Measurements from ENCODE around the gene SORCS2.

SORCS2 gene

GRCh38 chr4:7778510-7779431, 586.4 kb downstream of the SORCS2 start:
- H2BK120ac ChIP-seq (ENCODE audit: low read depth, low read length), result no peak overlapping the region
- H3K18ac ChIP-seq (ENCODE audit: low read depth in 1 of 2, low read length in 2 of 2), result no peak overlapping the region
- H3K9me3 ChIP-seq (ENCODE audit: control insufficient read depth, low read length), result no peaks in the 10 kb centered on the region
- H3K14ac ChIP-seq (ENCODE audit: low read length in 2 of 2), result no peak overlapping the region
- H3K36me3 ChIP-seq (ENCODE audit: control insufficient read depth in 1 of 2, insufficient read depth in 2 of 2, low read depth in 1 of 2, low read length in 2 of 2), result peaks cover 56 to 81% of the 10 kb centered on the region in 2 experiments
- no peak overlapping the region for H2AFZ ChIP-seq (ENCODE audit: low read depth, low read length)
- no peak overlapping the region for H2BK5ac ChIP-seq (ENCODE audit: low read depth, low read length, poor library complexity, severe bottlenecking)
- H4K8ac ChIP-seq (ENCODE audit: low read length), result no peak overlapping the region
- no peak overlapping the region for H2BK12ac ChIP-seq (ENCODE audit: low read length in 2 of 2)
- no peaks in the 10 kb centered on the region for H3K27me3 ChIP-seq (ENCODE audit: control insufficient read depth in 1 of 2, insufficient read depth in 1 of 2, low read length in 2 of 2)
- no peak overlapping the region for H3K4me2 ChIP-seq (ENCODE audit: low read length, poor library complexity, severe bottlenecking)
- H3K4me1 ChIP-seq (ENCODE audit: control insufficient read depth, insufficient read depth, low read depth, low read length), result peaks cover 8% of the 10 kb centered on the region
- peak overlapping the region in 1 of 2 experiments; percentile 64 for H3K4me3 ChIP-seq (ENCODE audit: insufficient read depth in 1 of 2, low read depth in 1 of 2, low read length in 2 of 2)
- H2AK5ac ChIP-seq (ENCODE audit: low read length, severe bottlenecking), result no peak overlapping the region
- H3K23ac ChIP-seq (ENCODE audit: low read length in 2 of 2), result no peak overlapping the region
- H3K79me1 ChIP-seq (replicated peaks; ENCODE audit: low read length, poor library complexity, severe bottlenecking), result peaks cover 43% of the 10 kb centered on the region
- H3K9ac ChIP-seq (ENCODE audit: low read length), result peak overlapping the region; percentile 59
- no peak overlapping the region for H3K4ac ChIP-seq (ENCODE audit: low read depth in 1 of 2, low read length in 2 of 2)
- H3K27ac ChIP-seq (ENCODE audit: low read length, poor library complexity, severe bottlenecking), result no peak overlapping the region
- peak; percentile 10 for DNase-seq
- H4K91ac ChIP-seq (ENCODE audit: low read length), result no peak overlapping the region
- H2BK15ac ChIP-seq (ENCODE audit: low read depth, poor library complexity, severe bottlenecking), result no peak overlapping the region
- WGBS, result 93% methylated on average over 22 of the region's 24 CpGs

DNA sequence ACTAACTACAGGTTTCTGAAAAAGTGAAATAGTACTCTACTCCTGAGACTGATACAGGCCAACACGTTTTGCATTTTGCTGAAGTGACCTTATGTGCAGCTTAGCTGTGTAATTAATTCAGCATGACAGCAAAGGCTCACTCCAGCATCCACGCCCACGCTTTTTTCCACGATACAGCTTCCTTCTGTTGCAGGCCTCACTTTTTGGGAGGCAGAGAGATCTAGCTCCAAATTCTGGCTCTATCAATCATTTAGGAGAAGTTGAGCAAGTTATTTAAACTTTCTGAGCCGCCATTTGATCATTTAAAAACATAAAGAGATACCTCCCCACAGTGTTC, 587.1 kb downstream of the SORCS2 start:
- H3K27me3 ChIP-seq (ENCODE audit: control insufficient read depth in 1 of 2, insufficient read depth in 1 of 2, low read length in 2 of 2), result no peaks in the 10 kb centered on the region
- no peak overlapping the region for H4K91ac ChIP-seq (ENCODE audit: low read length)
- no peak overlapping the region for H2BK12ac ChIP-seq (ENCODE audit: low read length in 2 of 2)
- no peak overlapping the region for H2AFZ ChIP-seq (ENCODE audit: low read depth, low read length)
- H3K9ac ChIP-seq (ENCODE audit: low read length), result peak overlapping the region; percentile 59
- H2BK120ac ChIP-seq (ENCODE audit: low read depth, low read length), result no peak overlapping the region
- H3K27ac ChIP-seq (ENCODE audit: low read length, poor library complexity, severe bottlenecking), result no peak overlapping the region
- WGBS, result 91% methylated on average over 5 of the region's 5 CpGs
- peaks cover 8% of the 10 kb centered on the region for H3K4me1 ChIP-seq (ENCODE audit: control insufficient read depth, insufficient read depth, low read depth, low read length)
- H2BK5ac ChIP-seq (ENCODE audit: low read depth, low read length, poor library complexity, severe bottlenecking), result no peak overlapping the region
- H2AK5ac ChIP-seq (ENCODE audit: low read length, severe bottlenecking), result no peak overlapping the region
- peaks cover 43% of the 10 kb centered on the region for H3K79me1 ChIP-seq (replicated peaks; ENCODE audit: low read length, poor library complexity, severe bottlenecking)
- peak overlapping the region in 1 of 2 experiments; percentile 64 for H3K4me3 ChIP-seq (ENCODE audit: insufficient read depth in 1 of 2, low read depth in 1 of 2, low read length in 2 of 2)
- H2BK15ac ChIP-seq (ENCODE audit: low read depth, poor library complexity, severe bottlenecking), result no peak overlapping the region
- H3K4me2 ChIP-seq (ENCODE audit: low read length, poor library complexity, severe bottlenecking), result no peak overlapping the region
- no peak overlapping the region for H3K23ac ChIP-seq (ENCODE audit: low read length in 2 of 2)
- H3K18ac ChIP-seq (ENCODE audit: low read depth in 1 of 2, low read length in 2 of 2), result no peak overlapping the region
- H3K9me3 ChIP-seq (ENCODE audit: control insufficient read depth, low read length), result no peaks in the 10 kb centered on the region
- DNase-seq, result no peak
- H4K8ac ChIP-seq (ENCODE audit: low read length), result no peak overlapping the region
- peaks cover 56 to 81% of the 10 kb centered on the region in 2 experiments for H3K36me3 ChIP-seq (ENCODE audit: control insufficient read depth in 1 of 2, insufficient read depth in 2 of 2, low read depth in 1 of 2, low read length in 2 of 2)
- H3K14ac ChIP-seq (ENCODE audit: low read length in 2 of 2), result no peak overlapping the region
- H3K4ac ChIP-seq (ENCODE audit: low read depth in 1 of 2, low read length in 2 of 2), result no peak overlapping the region

- Histone ChIP-seq H3K18ac (ENCODE audit: low read depth in 1 of 2, low read length in 2 of 2) (no peak overlapping the region), H4K8ac (ENCODE audit: low read length) (no peak overlapping the region), H3K14ac (ENCODE audit: low read length in 2 of 2) (no peak overlapping the region), H2AK5ac (ENCODE audit: low read length, severe bottlenecking) (no peak overlapping the region), H3K36me3 (ENCODE audit: control insufficient read depth in 1 of 2, insufficient read depth in 2 of 2, low read depth in 1 of 2, low read length in 2 of 2) (peaks cover 58 to 81% of the 10 kb centered on the region in 2 experiments), H3K27me3 (ENCODE audit: control insufficient read depth in 1 of 2, insufficient read depth in 1 of 2, low read length in 2 of 2) (no peaks in the 10 kb centered on the region), H2AFZ (ENCODE audit: low read depth, low read length) (no peak overlapping the region), H3K4me1 (ENCODE audit: control insufficient read depth, insufficient read depth, low read depth, low read length) (peaks cover 8% of the 10 kb centered on the region), H3K4ac (ENCODE audit: low read depth in 1 of 2, low read length in 2 of 2) (no peak overlapping the region), H3K79me1 (replicated peaks; ENCODE audit: low read length, poor library complexity, severe bottlenecking) (peaks cover 44% of the 10 kb centered on the region), H3K4me3 (ENCODE audit: insufficient read depth in 1 of 2, low read depth in 1 of 2, low read length in 2 of 2) (no peak overlapping the region), H2BK5ac (ENCODE audit: low read depth, low read length, poor library complexity, severe bottlenecking) (no peak overlapping the region), H3K9me3 (ENCODE audit: control insufficient read depth, low read length) (no peaks in the 10 kb centered on the region), H3K23ac (ENCODE audit: low read length in 2 of 2) (no peak overlapping the region), H3K27ac (ENCODE audit: low read length, poor library complexity, severe bottlenecking) (no peak overlapping the region), H4K91ac (ENCODE audit: low read length) (no peak overlapping the region), H2BK120ac (ENCODE audit: low read depth, low read length) (no peak overlapping the region), H3K4me2 (ENCODE audit: low read length, poor library complexity, severe bottlenecking) (no peak overlapping the region), H2BK15ac (ENCODE audit: low read depth, poor library complexity, severe bottlenecking) (no peak overlapping the region), H3K9ac (ENCODE audit: low read length) (no peak overlapping the region), H2BK12ac (ENCODE audit: low read length in 2 of 2) (no peak overlapping the region)
- WGBS, result 94% methylated on average over 2 of the region's 5 CpGs
- DNase-seq, result peak; percentile 9
Measured at GRCh38 chr4:7780751-7781348, 588.5 kb downstream of the SORCS2 start.

- no peak overlapping the region for H2BK5ac ChIP-seq (ENCODE audit: low read depth, low read length, poor library complexity, severe bottlenecking)
- no peak overlapping the region for H3K14ac ChIP-seq (ENCODE audit: low read length in 2 of 2)
- no peak overlapping the region for H2AK5ac ChIP-seq (ENCODE audit: low read length, severe bottlenecking)
- H3K79me1 ChIP-seq (replicated peaks; ENCODE audit: low read length, poor library complexity, severe bottlenecking), result peaks cover 45% of the 10 kb centered on the region
- no peak overlapping the region for H3K9ac ChIP-seq (ENCODE audit: low read length)
- H3K27me3 ChIP-seq (ENCODE audit: control insufficient read depth in 1 of 2, insufficient read depth in 1 of 2, low read length in 2 of 2), result no peaks in the 10 kb centered on the region
- no peak overlapping the region for H3K27ac ChIP-seq (ENCODE audit: low read length, poor library complexity, severe bottlenecking)
- H3K23ac ChIP-seq (ENCODE audit: low read length in 2 of 2), result no peak overlapping the region
- H2BK12ac ChIP-seq (ENCODE audit: low read length in 2 of 2), result no peak overlapping the region
- H4K91ac ChIP-seq (ENCODE audit: low read length), result no peak overlapping the region
- H2BK15ac ChIP-seq (ENCODE audit: low read depth, poor library complexity, severe bottlenecking), result no peak overlapping the region
- DNase-seq, result peak; percentile 75
- H3K4me3 ChIP-seq (ENCODE audit: insufficient read depth in 1 of 2, low read depth in 1 of 2, low read length in 2 of 2), result no peak overlapping the region
- H2AFZ ChIP-seq (ENCODE audit: low read depth, low read length), result no peak overlapping the region
- no peak overlapping the region for H3K4me2 ChIP-seq (ENCODE audit: low read length, poor library complexity, severe bottlenecking)
- H3K9me3 ChIP-seq (ENCODE audit: control insufficient read depth, low read length), result no peaks in the 10 kb centered on the region
- H2BK120ac ChIP-seq (ENCODE audit: low read depth, low read length), result no peak overlapping the region
- no peak overlapping the region for H3K4ac ChIP-seq (ENCODE audit: low read depth in 1 of 2, low read length in 2 of 2)
- H3K18ac ChIP-seq (ENCODE audit: low read depth in 1 of 2, low read length in 2 of 2), result no peak overlapping the region
- H3K36me3 ChIP-seq (ENCODE audit: control insufficient read depth in 1 of 2, insufficient read depth in 2 of 2, low read depth in 1 of 2, low read length in 2 of 2), result peaks cover 53 to 81% of the 10 kb centered on the region in 2 experiments
- WGBS, result 59% methylated on average over 13 of the region's 13 CpGs
- peak overlapping the region; percentile 45 for H4K8ac ChIP-seq (ENCODE audit: low read length)
- H3K4me1 ChIP-seq (ENCODE audit: control insufficient read depth, insufficient read depth, low read depth, low read length), result peaks cover 8% of the 10 kb centered on the region
Measured at GRCh38 chr4:7781366-7781765, 589.0 kb downstream of the SORCS2 start.

Data from mesenchymal stem cell (in vitro differentiated cells and primary cell).